RWPE1 (cell line): ENCODE results near the gene HSD17B2.

ENCODE experiments used
- CTCF ChIA-PET: fragments of 350-600 bp; sonication (Branson Sonifier 250); formaldehyde crosslinking; extraction: SDS; loops from one replicate; lab custom pipeline; 2021; lab: Yijun Ruan, JAX
- POLR2A ChIA-PET: fragments of 400-600 bp; formaldehyde crosslinking; extraction: SDS; loops from one replicate; lab custom pipeline; 2020; ENCODE audit warnings: antibody characterized with exemption; ENCODE audit not compliant: low non-redundant PET; lab: Yijun Ruan, JAX
- DNase-seq: peaks from one replicate; pipeline ENCODE4 v3.0.0; 2012; ENCODE audit warnings: low spot score
- H3K27ac ChIP-seq: fragments of 450-650 bp; 2 replicates; pipeline ENCODE4 v1.5.1; 2017
- TF ChIP-seq, protein P1 (sequence below): fragments of 450-650 bp; conservative IDR thresholded peaks from 2 replicates; pipeline ENCODE4 v1.5.1; 2017; ENCODE audit warnings: low read depth, mild to moderate bottlenecking

HSD17B2 gene

DNA sequence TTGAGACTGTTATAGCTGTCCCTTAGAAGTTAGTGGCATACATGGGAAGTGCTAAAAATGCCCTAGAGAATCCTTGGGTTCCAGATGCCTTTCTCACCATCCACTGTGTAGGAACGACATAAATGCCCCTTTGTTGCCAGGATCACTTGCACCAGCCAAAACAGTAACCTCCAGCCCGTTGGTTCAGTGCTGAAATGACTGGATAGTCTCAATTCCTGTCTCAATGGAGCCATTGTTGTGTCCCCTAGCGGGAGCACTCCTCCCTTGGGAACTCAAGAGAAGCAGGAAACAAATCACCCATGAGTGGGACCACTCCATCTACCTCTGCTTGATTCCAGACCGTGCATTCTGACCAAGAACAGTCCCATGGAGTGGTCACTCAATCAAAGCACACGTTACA lies 111.9 kb downstream of the HSD17B2 start:
- ChIA-PET CTCF (no interaction called here), POLR2A (no interaction called here)
- no peak overlapping the region for H3K27ac ChIP-seq
- no peak for DNase-seq
- TF ChIP-seq, protein P1, sequence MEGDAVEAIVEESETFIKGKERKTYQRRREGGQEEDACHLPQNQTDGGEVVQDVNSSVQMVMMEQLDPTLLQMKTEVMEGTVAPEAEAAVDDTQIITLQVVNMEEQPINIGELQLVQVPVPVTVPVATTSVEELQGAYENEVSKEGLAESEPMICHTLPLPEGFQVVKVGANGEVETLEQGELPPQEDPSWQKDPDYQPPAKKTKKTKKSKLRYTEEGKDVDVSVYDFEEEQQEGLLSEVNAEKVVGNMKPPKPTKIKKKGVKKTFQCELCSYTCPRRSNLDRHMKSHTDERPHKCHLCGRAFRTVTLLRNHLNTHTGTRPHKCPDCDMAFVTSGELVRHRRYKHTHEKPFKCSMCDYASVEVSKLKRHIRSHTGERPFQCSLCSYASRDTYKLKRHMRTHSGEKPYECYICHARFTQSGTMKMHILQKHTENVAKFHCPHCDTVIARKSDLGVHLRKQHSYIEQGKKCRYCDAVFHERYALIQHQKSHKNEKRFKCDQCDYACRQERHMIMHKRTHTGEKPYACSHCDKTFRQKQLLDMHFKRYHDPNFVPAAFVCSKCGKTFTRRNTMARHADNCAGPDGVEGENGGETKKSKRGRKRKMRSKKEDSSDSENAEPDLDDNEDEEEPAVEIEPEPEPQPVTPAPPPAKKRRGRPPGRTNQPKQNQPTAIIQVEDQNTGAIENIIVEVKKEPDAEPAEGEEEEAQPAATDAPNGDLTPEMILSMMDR: no peak

DNA sequence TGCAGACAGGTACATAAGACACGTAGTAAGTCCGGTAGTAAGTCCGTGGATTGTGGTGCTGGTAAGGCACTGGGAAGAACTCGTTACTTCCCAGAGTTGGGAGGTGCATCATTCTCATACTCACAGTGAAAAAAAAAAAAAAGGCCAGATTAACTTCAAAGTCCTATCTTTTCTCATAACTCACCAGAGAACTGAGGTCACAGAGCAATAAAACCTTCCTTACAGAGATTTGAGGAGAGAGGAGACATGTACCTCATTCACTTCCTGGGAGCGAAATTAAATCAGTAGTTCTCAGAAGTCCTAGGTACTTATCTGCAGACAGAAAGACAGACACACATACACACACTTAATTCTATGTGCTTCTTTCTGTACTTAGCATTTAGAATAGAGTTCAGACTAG lies 112.5 kb downstream of the HSD17B2 start:
- ChIA-PET CTCF (no interaction called here), POLR2A (no interaction called here)
- TF ChIP-seq, protein P1: no peak
- H3K27ac ChIP-seq: no peak overlapping the region
- no peak for DNase-seq
